Measurements from ENCODE around the gene CBARP.

GRCh38 chr19:1216756-1217155, 21.0 kb downstream of the CBARP start:
- TF ChIP-seq, protein P1, sequence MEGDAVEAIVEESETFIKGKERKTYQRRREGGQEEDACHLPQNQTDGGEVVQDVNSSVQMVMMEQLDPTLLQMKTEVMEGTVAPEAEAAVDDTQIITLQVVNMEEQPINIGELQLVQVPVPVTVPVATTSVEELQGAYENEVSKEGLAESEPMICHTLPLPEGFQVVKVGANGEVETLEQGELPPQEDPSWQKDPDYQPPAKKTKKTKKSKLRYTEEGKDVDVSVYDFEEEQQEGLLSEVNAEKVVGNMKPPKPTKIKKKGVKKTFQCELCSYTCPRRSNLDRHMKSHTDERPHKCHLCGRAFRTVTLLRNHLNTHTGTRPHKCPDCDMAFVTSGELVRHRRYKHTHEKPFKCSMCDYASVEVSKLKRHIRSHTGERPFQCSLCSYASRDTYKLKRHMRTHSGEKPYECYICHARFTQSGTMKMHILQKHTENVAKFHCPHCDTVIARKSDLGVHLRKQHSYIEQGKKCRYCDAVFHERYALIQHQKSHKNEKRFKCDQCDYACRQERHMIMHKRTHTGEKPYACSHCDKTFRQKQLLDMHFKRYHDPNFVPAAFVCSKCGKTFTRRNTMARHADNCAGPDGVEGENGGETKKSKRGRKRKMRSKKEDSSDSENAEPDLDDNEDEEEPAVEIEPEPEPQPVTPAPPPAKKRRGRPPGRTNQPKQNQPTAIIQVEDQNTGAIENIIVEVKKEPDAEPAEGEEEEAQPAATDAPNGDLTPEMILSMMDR (IDR thresholded peaks at IDR 0.05; ENCODE audit: extremely low read depth in 1 of 2, insufficient read depth in 1 of 2, low read depth in 1 of 2, low read length in 2 of 2) = no peak
- no peak for TF ChIP-seq EZH2 (IDR thresholded peaks at IDR 0.05; ENCODE audit: borderline replicate concordance, low read depth, low read length, severe bottlenecking)
- TF ChIP-seq POLR2AphosphoS5 (IDR thresholded peaks at IDR 0.05; ENCODE audit: insufficient read depth, low read depth, low read length) = no peak
- TF ChIP-seq JUN (IDR thresholded peaks at IDR 0.05; ENCODE audit: borderline replicate concordance, insufficient read depth, insufficient read length, low read depth) = no peak
- no peak for TF ChIP-seq MYC (IDR thresholded peaks at IDR 0.05; ENCODE audit: low read depth, low read length)
- TF ChIP-seq POLR2A (IDR thresholded peaks at IDR 0.05; ENCODE audit: low read depth, low read length) = no peak
- TF ChIP-seq, protein P2, sequence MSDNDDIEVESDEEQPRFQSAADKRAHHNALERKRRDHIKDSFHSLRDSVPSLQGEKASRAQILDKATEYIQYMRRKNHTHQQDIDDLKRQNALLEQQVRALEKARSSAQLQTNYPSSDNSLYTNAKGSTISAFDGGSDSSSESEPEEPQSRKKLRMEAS (IDR thresholded peaks at IDR 0.05; ENCODE audit: insufficient read depth, insufficient read length) = no peak
